HG03460 (cell line): ENCODE measurements around the gene CYTH4.
"Not testable (repeated sequence)": the region's sequence is repeated elsewhere in the genome, so short reads cannot be mapped to it uniquely, and the experiment has no call there.

Experiments used
- ATAC-seq: cut with Tn5 transposase; IDR thresholded peaks from one replicate; pipeline ENCODE4 v1.9.1; 2021; ENCODE audit not compliant: unreplicated experiment

Gene CYTH4

GRCh38 chr22:37245740-37246139 lies 36.6 kb upstream of the CYTH4 start:
- no peak for ATAC-seq

GRCh38 chr22:37248251-37248650 lies 34.1 kb upstream of the CYTH4 start:
- no peak for ATAC-seq

GRCh38 chr22:37249986-37250385 lies 32.3 kb upstream of the CYTH4 start:
- no peak for ATAC-seq

GRCh38 chr22:37251836-37252235 lies 30.5 kb upstream of the CYTH4 start:
- ATAC-seq = not testable (repeated sequence)

GRCh38 chr22:37253126-37253660 lies 29.1 kb upstream of the CYTH4 start:
- no peak for ATAC-seq

GRCh38 chr22:37254209-37254866 lies 28.0 kb upstream of the CYTH4 start:
- no peak for ATAC-seq

- no peak for ATAC-seq
These were observed 27.5 kb upstream of the CYTH4 start for GRCh38 chr22:37254867-37255233.

- no peak for ATAC-seq
These were observed 26.7 kb upstream of the CYTH4 start for GRCh38 chr22:37255558-37256006.

GRCh38 chr22:37256075-37256726 lies 26.1 kb upstream of the CYTH4 start:
- no peak for ATAC-seq

- no peak for ATAC-seq
These were observed 24.1 kb upstream of the CYTH4 start for GRCh38 chr22:37258005-37258752.

GRCh38 chr22:37258753-37259401 lies 23.4 kb upstream of the CYTH4 start:
- no peak for ATAC-seq

- ATAC-seq = no peak
These were observed 22.7 kb upstream of the CYTH4 start for GRCh38 chr22:37259540-37260029.

GRCh38 chr22:37260155-37260795 lies 22.0 kb upstream of the CYTH4 start:
- ATAC-seq = no peak

- no peak for ATAC-seq
These were observed 21.4 kb upstream of the CYTH4 start for GRCh38 chr22:37260901-37261336.

GRCh38 chr22:37262346-37262745 lies 20.0 kb upstream of the CYTH4 start:
- ATAC-seq = no peak

- ATAC-seq = no peak
These were observed 18.1 kb upstream of the CYTH4 start for GRCh38 chr22:37263966-37264887.

GRCh38 chr22:37266581-37267134 lies 15.7 kb upstream of the CYTH4 start:
- no peak for ATAC-seq

GRCh38 chr22:37267135-37267587 lies 15.1 kb upstream of the CYTH4 start:
- ATAC-seq = no peak
